T1000 (cell line): Measurements from ENCODE around the gene KCTD17.

ENCODE experiments used
- DNase-seq: peaks from one replicate; lab custom pipeline; 2025; ENCODE audit warnings: mixed read lengths; lab: John Stamatoyannopoulos, UW

The KCTD17 gene

GRCh38 chr22:37103656-37104452 lies 52.3 kb downstream of the KCTD17 start:
- DNase-seq: no peak

- DNase-seq: no peak
Measured at GRCh38 chr22:37105154-37105553, 53.6 kb downstream of the KCTD17 start.

- DNase-seq: no peak
Measured at GRCh38 chr22:37105990-37106389, 54.4 kb downstream of the KCTD17 start.

GRCh38 chr22:37107816-37108621 lies 56.5 kb downstream of the KCTD17 start:
- DNase-seq: no peak

GRCh38 chr22:37109242-37109917 lies 57.8 kb downstream of the KCTD17 start, which contains the start of gene TMPRSS6:
Gene TMPRSS6, minus strand, starts transcription at chr22:37109713. Its CDS starts 6,296 bp downstream, at chr22:37103417.
- no peak for DNase-seq

- no peak for DNase-seq
Measured at GRCh38 chr22:37111156-37111717, 59.7 kb downstream of the KCTD17 start.

- no peak for DNase-seq
Measured at GRCh38 chr22:37112084-37112728, 60.7 kb downstream of the KCTD17 start.
